NT2/D1 (cell line): ENCODE data around the gene CPXM2.

Experiments
- DNase-seq: peaks from one replicate; pipeline ENCODE4 v3.0.0-alpha.2; 2011; ENCODE audit warnings: low read depth, low spot score
- H3K27me3 ChIP-seq: 2 replicates; pipeline ENCODE4 v1.6.0; 2011; ENCODE audit warnings: mild to moderate bottlenecking; ENCODE audit not compliant: insufficient read length, insufficient read depth
- H3K36me3 ChIP-seq: 2 replicates; pipeline ENCODE4 v1.6.1; 2011; ENCODE audit warnings: mild to moderate bottlenecking, low read length, mixed read lengths; ENCODE audit not compliant: insufficient read depth, insufficient read length
- H3K4me1 ChIP-seq: 2 replicates; pipeline ENCODE4 v1.5.1; 2011; ENCODE audit not compliant: insufficient read depth, insufficient read length
- H3K4me3 ChIP-seq: 2 replicates; pipeline ENCODE4 v1.5.1; 2011; ENCODE audit warnings: low read depth; ENCODE audit not compliant: insufficient read length
- H3K9ac ChIP-seq: 2 replicates; pipeline ENCODE4 v1.6.0; 2011; ENCODE audit warnings: low read depth; ENCODE audit not compliant: insufficient read length
- H3K9me3 ChIP-seq: 2 replicates; pipeline ENCODE4 v1.5.1; 2011; ENCODE audit warnings: mild to moderate bottlenecking, low read length; ENCODE audit not compliant: insufficient read depth
- SUZ12 ChIP-seq: IDR thresholded peaks from 2 replicates; pipeline ENCODE4 v1.6.1; 2011; ENCODE audit not compliant: insufficient read length, insufficient read depth; ENCODE audit errors: extremely low read depth
- YY1 ChIP-seq: IDR thresholded peaks from 2 replicates; pipeline ENCODE4 v1.6.1; 2011; ENCODE audit not compliant: insufficient read length, insufficient read depth
- ZNF274 ChIP-seq: IDR thresholded peaks from 2 replicates; pipeline ENCODE4 v1.6.1; 2011; ENCODE audit warnings: mild to moderate bottlenecking, low read depth, low read length

The CPXM2 gene

GRCh38 chr10:123781324-123781900 is 110.2 kb downstream of the CPXM2 start:
- no peak for TF ChIP-seq SUZ12
- no peak for TF ChIP-seq YY1
- no peak for TF ChIP-seq ZNF274
- no peaks in the 10 kb centered on the region for H3K36me3 ChIP-seq
- no peak overlapping the region for H3K4me3 ChIP-seq
- no peaks in the 10 kb centered on the region for H3K27me3 ChIP-seq
- H3K9ac ChIP-seq, result peak overlapping the region; percentile 39
- peaks cover 13% of the 10 kb centered on the region for H3K4me1 ChIP-seq
- no peaks in the 10 kb centered on the region for H3K9me3 ChIP-seq
- DNase-seq, result no peak

- peaks cover 12% of the 10 kb centered on the region for H3K4me1 ChIP-seq
- DNase-seq, result no peak
- no peaks in the 10 kb centered on the region for H3K9me3 ChIP-seq
- no peak for TF ChIP-seq SUZ12
- no peaks in the 10 kb centered on the region for H3K36me3 ChIP-seq
- no peak overlapping the region for H3K9ac ChIP-seq
- no peak overlapping the region for H3K4me3 ChIP-seq
- H3K27me3 ChIP-seq, result no peaks in the 10 kb centered on the region
These were observed 112.7 kb downstream of the CPXM2 start for GRCh38 chr10:123778719-123779517.

- no peak for TF ChIP-seq YY1
- no peak for TF ChIP-seq SUZ12
These were observed 113.7 kb downstream of the CPXM2 start for GRCh38 chr10:123777881-123778280.

GRCh38 chr10:123774132-123774742 is 117.4 kb downstream of the CPXM2 start:
- TF ChIP-seq SUZ12, result no peak
- no peak for TF ChIP-seq YY1
- TF ChIP-seq ZNF274, result no peak
- Histone ChIP-seq H3K9ac (no peak overlapping the region), H3K9me3 (peaks cover 16% of the 10 kb centered on the region), H3K36me3 (no peaks in the 10 kb centered on the region), H3K4me1 (no peaks in the 10 kb centered on the region), H3K4me3 (no peak overlapping the region), H3K27me3 (no peaks in the 10 kb centered on the region)
- DNase-seq, result no peak

More at GRCh38 chr10:123777881-123778280, 113.7 kb downstream of the CPXM2 start:
- Histone ChIP-seq H3K9ac (no peak overlapping the region), H3K36me3 (no peaks in the 10 kb centered on the region), H3K4me1 (peaks cover 6% of the 10 kb centered on the region), H3K27me3 (no peaks in the 10 kb centered on the region), H3K9me3 (peaks cover 7% of the 10 kb centered on the region), H3K4me3 (no peak overlapping the region)
- no peak for DNase-seq

GRCh38 chr10:123772645-123773508 is 118.7 kb downstream of the CPXM2 start:
- no peak overlapping the region for H3K4me3 ChIP-seq
- no peak for DNase-seq
- no peak overlapping the region for H3K9ac ChIP-seq
- TF ChIP-seq SUZ12 (no peak), ZNF274 (no peak), YY1 (no peak)
- H3K4me1 ChIP-seq, result no peaks in the 10 kb centered on the region
- H3K27me3 ChIP-seq, result no peaks in the 10 kb centered on the region
- no peaks in the 10 kb centered on the region for H3K36me3 ChIP-seq
- peaks cover 16% of the 10 kb centered on the region for H3K9me3 ChIP-seq

GRCh38 chr10:123771877-123772644 is 119.5 kb downstream of the CPXM2 start:
- H3K36me3 ChIP-seq, result no peaks in the 10 kb centered on the region

More at GRCh38 chr10:123771877-123772644, 119.5 kb downstream of the CPXM2 start:
- Histone ChIP-seq H3K4me3 (no peak overlapping the region), H3K9ac (no peak overlapping the region), H3K9me3 (peaks cover 16% of the 10 kb centered on the region), H3K4me1 (no peaks in the 10 kb centered on the region), H3K27me3 (no peaks in the 10 kb centered on the region)
- no peak for TF ChIP-seq SUZ12
- TF ChIP-seq ZNF274, result no peak
- TF ChIP-seq YY1, result no peak
- DNase-seq, result no peak
